Smooth muscle cell of the brain vasculature (primary cell): ENCODE data around the gene ELMO1.

ENCODE experiments used
- DNase-seq: peaks from one replicate; pipeline ENCODE4 v3.0.0-alpha.2; 2012; ENCODE audit warnings: low read depth, low spot score

Gene ELMO1

GRCh38 chr7:37408291-37409228 lies 40.1 kb downstream of the ELMO1 start:
- no peak for DNase-seq

- no peak for DNase-seq
Observed at GRCh38 chr7:37405603-37406122, 43.0 kb downstream of the ELMO1 start.

GRCh38 chr7:37405128-37405527 lies 43.5 kb downstream of the ELMO1 start:
- no peak for DNase-seq

GRCh38 chr7:37399876-37400421 lies 48.7 kb downstream of the ELMO1 start:
- no peak for DNase-seq

GRCh38 chr7:37398403-37398802 lies 50.3 kb downstream of the ELMO1 start:
- no peak for DNase-seq

GRCh38 chr7:37395618-37396259 lies 52.9 kb downstream of the ELMO1 start:
- DNase-seq: no peak

GRCh38 chr7:37394158-37394557 lies 54.5 kb downstream of the ELMO1 start:
- no peak for DNase-seq

- DNase-seq: no peak
Observed at GRCh38 chr7:37393476-37393875, 55.2 kb downstream of the ELMO1 start.

- no peak for DNase-seq
Observed at GRCh38 chr7:37392673-37393017, 56.0 kb downstream of the ELMO1 start.

- DNase-seq: no peak
Observed at GRCh38 chr7:37391791-37392672, 56.6 kb downstream of the ELMO1 start.

- DNase-seq: no peak
Observed at GRCh38 chr7:37390114-37390513, 58.5 kb downstream of the ELMO1 start.

GRCh38 chr7:37388811-37389210 lies 59.9 kb downstream of the ELMO1 start:
- no peak for DNase-seq

GRCh38 chr7:37385787-37386186 lies 62.9 kb downstream of the ELMO1 start:
- DNase-seq: no peak

GRCh38 chr7:37382546-37383088 lies 66.0 kb downstream of the ELMO1 start:
- no peak for DNase-seq

- no peak for DNase-seq
Observed at GRCh38 chr7:37380831-37381230, 67.8 kb downstream of the ELMO1 start.

- DNase-seq: no peak
Observed at GRCh38 chr7:37379546-37380277, 69.0 kb downstream of the ELMO1 start.

- DNase-seq: no peak
Observed at GRCh38 chr7:37377231-37377630, 71.4 kb downstream of the ELMO1 start.

- no peak for DNase-seq
Observed at GRCh38 chr7:37376386-37376785, 72.3 kb downstream of the ELMO1 start.

- DNase-seq: no peak
Observed at GRCh38 chr7:37372750-37373149, 75.9 kb downstream of the ELMO1 start.

GRCh38 chr7:37371755-37372154 lies 76.9 kb downstream of the ELMO1 start:
- no peak for DNase-seq

- DNase-seq: no peak
Observed at GRCh38 chr7:37369906-37370305, 78.8 kb downstream of the ELMO1 start.
